ENCODE results near the gene VTI1A. TPM values are rescaled to one million over a fixed set of nuclear protein-coding genes. Genes with fewer than 3 reads are reported as not detected.
A peak's percentile ranks its signal among the peaks of the same experiment; 100 is the strongest.

The VTI1A gene
- total RNA-seq, 2 donors from 2014 or later, result 53.3 to 57.5 TPM

GRCh38 chr10:112773783-112774182 is 326.8 kb downstream of the VTI1A start:
- no peak overlapping the region for H3K27ac ChIP-seq
- H3K36me3 ChIP-seq, result no peaks in the 10 kb centered on the region
- TF ChIP-seq POLR2A (IDR thresholded peaks at IDR 0.05), result no peak
- TF ChIP-seq POLR2AphosphoS5 (IDR thresholded peaks at IDR 0.05), result no peak
- no peak for TF ChIP-seq CTCF (IDR thresholded peaks at IDR 0.05)
- H3K4me1 ChIP-seq (replicated peaks), result no peaks in the 10 kb centered on the region
- 93% methylated on average over 3 of the region's 3 CpGs for WGBS
- no peaks in the 10 kb centered on the region for H3K27me3 ChIP-seq (replicated peaks; ENCODE audit: insufficient read depth)
- no peak overlapping the region for H3K4me3 ChIP-seq
- no peaks in the 10 kb centered on the region for H3K9me3 ChIP-seq
- no peak for DNase-seq (ENCODE audit: low spot score)
- intact Hi-C loops (cut with DNase I), result no loop called here

GRCh38 chr10:112774210-112774609 is 327.2 kb downstream of the VTI1A start:
- intact Hi-C loops (cut with DNase I), result no loop called here

GRCh38 chr10:112774798-112775197 is 327.8 kb downstream of the VTI1A start:
- no peak for DNase-seq (ENCODE audit: low spot score)
- Histone ChIP-seq H3K36me3 (no peaks in the 10 kb centered on the region), H3K4me3 (no peak overlapping the region), H3K9me3 (no peaks in the 10 kb centered on the region), H3K4me1 (replicated peaks) (no peaks in the 10 kb centered on the region), H3K27me3 (replicated peaks; ENCODE audit: insufficient read depth) (no peaks in the 10 kb centered on the region), H3K27ac (no peak overlapping the region)
- TF ChIP-seq POLR2A (IDR thresholded peaks at IDR 0.05) (no peak), CTCF (IDR thresholded peaks at IDR 0.05) (no peak), POLR2AphosphoS5 (IDR thresholded peaks at IDR 0.05) (no peak)
- intact Hi-C loops (cut with DNase I), result no loop called here
- 91% methylated on average over 10 of the region's 10 CpGs for WGBS

More at GRCh38 chr10:112774210-112774609, 327.2 kb downstream of the VTI1A start:
- no peak overlapping the region for H3K27ac ChIP-seq
- DNase-seq (ENCODE audit: low spot score), result no peak
- no peak overlapping the region for H3K4me3 ChIP-seq
- H3K27me3 ChIP-seq (replicated peaks; ENCODE audit: insufficient read depth), result no peaks in the 10 kb centered on the region
- H3K36me3 ChIP-seq, result no peaks in the 10 kb centered on the region
- 92% methylated on average over 1 of the region's 1 CpG for WGBS
- H3K4me1 ChIP-seq (replicated peaks), result no peaks in the 10 kb centered on the region
- H3K9me3 ChIP-seq, result no peaks in the 10 kb centered on the region
- no peak for TF ChIP-seq POLR2A (IDR thresholded peaks at IDR 0.05)
- TF ChIP-seq CTCF (IDR thresholded peaks at IDR 0.05), result no peak
- TF ChIP-seq POLR2AphosphoS5 (IDR thresholded peaks at IDR 0.05), result no peak

GRCh38 chr10:112775381-112775780 is 328.4 kb downstream of the VTI1A start:
- Histone ChIP-seq H3K9me3 (no peaks in the 10 kb centered on the region), H3K36me3 (no peaks in the 10 kb centered on the region), H3K4me1 (replicated peaks) (no peaks in the 10 kb centered on the region), H3K4me3 (no peak overlapping the region), H3K27ac (no peak overlapping the region), H3K27me3 (replicated peaks; ENCODE audit: insufficient read depth) (no peaks in the 10 kb centered on the region)
- TF ChIP-seq CTCF (IDR thresholded peaks at IDR 0.05), result peak in 1 of 4 experiments; percentile 16
- no peak for TF ChIP-seq POLR2AphosphoS5 (IDR thresholded peaks at IDR 0.05)
- TF ChIP-seq POLR2A (IDR thresholded peaks at IDR 0.05), result no peak
- DNase-seq (ENCODE audit: low spot score), result no peak
- WGBS, result 24% methylated on average over 2 of the region's 2 CpGs
- intact Hi-C loops (cut with DNase I), result no loop called here

GRCh38 chr10:112775892-112776674 is 329.1 kb downstream of the VTI1A start:
- intact Hi-C loops (cut with DNase I), result no loop called here
- 44% methylated on average over 14 of the region's 14 CpGs for WGBS
- H3K27ac ChIP-seq, result no peak overlapping the region
- no peak overlapping the region for H3K4me3 ChIP-seq
- TF ChIP-seq POLR2AphosphoS5 (IDR thresholded peaks at IDR 0.05) (no peak), CTCF (IDR thresholded peaks at IDR 0.05) (no peak), POLR2A (IDR thresholded peaks at IDR 0.05) (no peak)
- H3K27me3 ChIP-seq (replicated peaks; ENCODE audit: insufficient read depth), result no peaks in the 10 kb centered on the region
- H3K9me3 ChIP-seq, result no peaks in the 10 kb centered on the region
- H3K4me1 ChIP-seq (replicated peaks), result no peaks in the 10 kb centered on the region
- H3K36me3 ChIP-seq, result no peaks in the 10 kb centered on the region
- DNase-seq (ENCODE audit: low spot score), result no peak
